OCI-LY7 (cell line): ENCODE data around the gene DGCR2. TPM values are rescaled to one million over a fixed set of nuclear protein-coding genes. Genes with fewer than 3 reads are reported as not detected.
"Not testable (repeated sequence)": the region's sequence is repeated elsewhere in the genome, so short reads cannot be mapped to it uniquely, and the experiment has no call there.

ENCODE experiments used
- BruUV-seq: library from RNA; stranded (reverse); fragments of 400-500 nt; replicated peaks from 2 replicates; lab custom pipeline; 2021; lab: Mats Ljungman, UMichigan
- CTCF ChIA-PET: fragments of 300-600 bp; sonication (Branson Sonifier 250); formaldehyde crosslinking; loops from one replicate; lab custom pipeline; 2022; ENCODE audit warnings: antibody characterized with exemption; ENCODE audit not compliant: unreplicated experiment; lab: Charles Lee
- POLR2A ChIA-PET: fragments of 300-600 bp; sonication (Branson Sonifier 250); formaldehyde crosslinking; loops from one replicate; lab custom pipeline; 2022; ENCODE audit warnings: antibody characterized with exemption; lab: Charles Lee
- DNase-seq: peaks from one replicate; pipeline ENCODE4 v3.0.0-alpha.2; 2015; ENCODE audit warnings: low spot score
- H2AFZ ChIP-seq: fragments of 200-600 bp; sonication (generic), shearing (Covaris generic); 2 replicates; pipeline ENCODE4 v1.6.1; 2014; ENCODE audit warnings: mild to moderate bottlenecking, antibody characterized with exemption, low read length, moderate library complexity
- H3K27ac ChIP-seq: fragments of 200-600 bp; sonication (generic); 2 replicates; pipeline ENCODE4 v1.5.1; 2014; ENCODE audit warnings: mixed run types, low read depth, mild to moderate bottlenecking, moderate library complexity, low read length, inconsistent platforms; ENCODE audit not compliant: poor library complexity, severe bottlenecking
- H3K36me3 ChIP-seq: fragments of 200-600 bp; sonication (generic); 2 replicates; pipeline ENCODE4 v1.6.1; 2014; ENCODE audit warnings: mild to moderate bottlenecking, antibody characterized with exemption, low read length, moderate library complexity, mixed read lengths; ENCODE audit not compliant: insufficient read depth
- H3K4me1 ChIP-seq: fragments of 200-600 bp; sonication (generic); 2 replicates; pipeline ENCODE4 v1.5.1; 2014; ENCODE audit warnings: mild to moderate bottlenecking, low read length; ENCODE audit not compliant: insufficient read depth, poor library complexity, severe bottlenecking
- H3K4me2 ChIP-seq: fragments of 200-600 bp; sonication (generic); 2 replicates; pipeline ENCODE4 v1.6.1; 2014; ENCODE audit warnings: mild to moderate bottlenecking, low read length
- H3K4me3 ChIP-seq: fragments of 200-600 bp; sonication (generic); 2 replicates; pipeline ENCODE4 v1.5.1; 2014; ENCODE audit warnings: mild to moderate bottlenecking, low read depth, low read length; ENCODE audit not compliant: poor library complexity, severe bottlenecking
- H3K79me2 ChIP-seq: fragments of 200-600 bp; sonication (generic); 2 replicates; pipeline ENCODE4 v1.6.1; 2016; ENCODE audit warnings: low read depth, mild to moderate bottlenecking, low read length, moderate library complexity, mixed read lengths; ENCODE audit not compliant: insufficient read depth
- H3K9me2 ChIP-seq: fragments of 200-600 bp; sonication (generic); 2 replicates; pipeline ENCODE4 v1.6.1; 2016; ENCODE audit warnings: mild to moderate bottlenecking, low read length, mixed read lengths; ENCODE audit not compliant: insufficient read depth
- H3K9me3 ChIP-seq: fragments of 200-600 bp; sonication (generic); 2 replicates; pipeline ENCODE4 v1.6.1; 2014; ENCODE audit warnings: mild to moderate bottlenecking, mixed run types, low read length, mixed read lengths
- H4K20me1 ChIP-seq: fragments of 200-600 bp; sonication (generic); 2 replicates; pipeline ENCODE4 v1.6.1; 2014; ENCODE audit warnings: mild to moderate bottlenecking, antibody characterized with exemption, low read length, moderate library complexity, mixed read lengths; ENCODE audit not compliant: insufficient read depth
- CTCF ChIP-seq: fragments of 200-600 bp; sonication (generic); conservative IDR thresholded peaks from 2 replicates; pipeline ENCODE4 v1.5.1; 2014; ENCODE audit warnings: mild to moderate bottlenecking, antibody characterized with exemption, low read length, moderate library complexity, mixed read lengths
- EZH2phosphoT487 ChIP-seq: fragments of 200-600 bp; sonication (generic); IDR thresholded peaks from 2 replicates; pipeline ENCODE4 v1.6.1; 2018; ENCODE audit warnings: low read depth, borderline replicate concordance, mild to moderate bottlenecking, mixed run types, antibody characterized with exemption, low read length, moderate library complexity, mixed read lengths
- intact Hi-C: fragments of 100-400 bp; cut with micrococcal nuclease; formaldehyde crosslinking; loops from one replicate; pipeline ENCODE4 v1.10.0; 2022; ENCODE audit not compliant: unreplicated experiment
- total RNA-seq, 2 experiments: library from RNA; depleted of rRNA in 1 of 2; stranded (reverse); fragments of >200 nt in 1 of 2; shearing (Covaris generic) in 1 of 2; gene quantifications; 2 replicates each; pipeline ENCODE4 v1.2.3, GENCODE V29; 2014 to 2022

DGCR2 gene
- total RNA-seq, 2 experiments from 2014 or later = 27.6 to 29.7 TPM

GRCh38 chr22:19013411-19013810 lies 108.8 kb downstream of the DGCR2 start:
- H3K79me2 ChIP-seq, BruUV-seq, H3K4me3 ChIP-seq, H3K27ac ChIP-seq, H2AFZ ChIP-seq, H4K20me1 ChIP-seq, CTCF ChIA-PET, H3K4me2 ChIP-seq, H3K9me2 ChIP-seq, H3K9me3 ChIP-seq, DNase-seq, POLR2A ChIA-PET, H3K36me3 ChIP-seq, intact Hi-C loops, H3K4me1 ChIP-seq: not testable (repeated sequence)

GRCh38 chr22:19012308-19012986 lies 109.8 kb downstream of the DGCR2 start:
- no peak overlapping the region for H3K27ac ChIP-seq
- no peak overlapping the region for H2AFZ ChIP-seq
- POLR2A ChIA-PET = no interaction called here
- H3K4me3 ChIP-seq = no peak overlapping the region
- no TSS peak for BruUV-seq
- H3K79me2 ChIP-seq = no peaks in the 10 kb centered on the region
- H3K9me2 ChIP-seq = no peaks in the 10 kb centered on the region
- no peak for TF ChIP-seq EZH2phosphoT487
- TF ChIP-seq CTCF = no peak
- H3K4me2 ChIP-seq = no peak overlapping the region
- no peak for DNase-seq
- intact Hi-C loops = no loop called here
- H3K4me1 ChIP-seq = no peaks in the 10 kb centered on the region
- no peaks in the 10 kb centered on the region for H4K20me1 ChIP-seq
- H3K9me3 ChIP-seq = no peaks in the 10 kb centered on the region
- CTCF ChIA-PET = no interaction called here
- no peaks in the 10 kb centered on the region for H3K36me3 ChIP-seq

- H3K9me2 ChIP-seq, H3K27ac ChIP-seq, CTCF ChIA-PET, DNase-seq, BruUV-seq, H3K9me3 ChIP-seq, H3K4me2 ChIP-seq, H3K79me2 ChIP-seq, H3K4me1 ChIP-seq, intact Hi-C loops, H2AFZ ChIP-seq, H4K20me1 ChIP-seq, H3K4me3 ChIP-seq, H3K36me3 ChIP-seq, POLR2A ChIA-PET: not testable (repeated sequence)
Observed at GRCh38 chr22:19011611-19012010, 110.6 kb downstream of the DGCR2 start.

- no TSS peak for BruUV-seq
- TF ChIP-seq CTCF = no peak
- TF ChIP-seq EZH2phosphoT487 = no peak
- Histone ChIP-seq H2AFZ (no peak overlapping the region), H3K9me3 (no peaks in the 10 kb centered on the region), H3K4me3 (no peak overlapping the region), H3K4me1 (no peaks in the 10 kb centered on the region), H3K79me2 (no peaks in the 10 kb centered on the region), H3K36me3 (no peaks in the 10 kb centered on the region), H3K4me2 (no peak overlapping the region), H3K9me2 (no peaks in the 10 kb centered on the region), H4K20me1 (no peaks in the 10 kb centered on the region), H3K27ac (no peak overlapping the region)
- intact Hi-C loops = no loop called here
- ChIA-PET POLR2A (no interaction called here), CTCF (no interaction called here)
- no peak for DNase-seq
Observed at GRCh38 chr22:19011075-19011474, 111.1 kb downstream of the DGCR2 start.
